Measurements from ENCODE around the gene ZSCAN21.

DNA sequence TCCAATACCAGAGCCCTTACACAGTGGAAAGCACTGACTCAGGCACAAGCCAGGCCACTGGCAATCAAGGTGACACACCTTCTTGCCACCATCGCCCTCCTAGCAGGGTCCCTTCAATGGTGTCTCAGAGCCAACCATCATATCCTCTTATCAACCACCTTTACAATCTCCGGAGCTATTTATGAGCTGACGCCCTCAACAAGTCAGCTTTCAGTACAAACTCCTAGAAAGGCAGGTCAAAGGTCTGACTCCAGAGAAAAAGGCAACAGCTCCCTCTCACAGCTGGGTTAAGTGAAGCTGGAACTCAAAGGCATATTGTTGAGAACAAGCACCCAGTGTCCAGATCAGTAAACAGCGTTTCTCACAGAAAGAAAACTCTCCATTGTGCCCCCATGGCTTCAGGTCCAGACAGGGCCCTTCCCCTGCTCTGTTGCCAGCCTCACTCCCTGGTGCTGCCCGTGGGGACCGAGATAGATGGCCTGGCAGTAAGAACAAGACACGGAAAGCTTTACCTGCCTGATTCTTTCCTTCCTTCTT is 29.5 kb downstream of the ZSCAN21 start:
- TF ChIP-seq, protein P1, sequence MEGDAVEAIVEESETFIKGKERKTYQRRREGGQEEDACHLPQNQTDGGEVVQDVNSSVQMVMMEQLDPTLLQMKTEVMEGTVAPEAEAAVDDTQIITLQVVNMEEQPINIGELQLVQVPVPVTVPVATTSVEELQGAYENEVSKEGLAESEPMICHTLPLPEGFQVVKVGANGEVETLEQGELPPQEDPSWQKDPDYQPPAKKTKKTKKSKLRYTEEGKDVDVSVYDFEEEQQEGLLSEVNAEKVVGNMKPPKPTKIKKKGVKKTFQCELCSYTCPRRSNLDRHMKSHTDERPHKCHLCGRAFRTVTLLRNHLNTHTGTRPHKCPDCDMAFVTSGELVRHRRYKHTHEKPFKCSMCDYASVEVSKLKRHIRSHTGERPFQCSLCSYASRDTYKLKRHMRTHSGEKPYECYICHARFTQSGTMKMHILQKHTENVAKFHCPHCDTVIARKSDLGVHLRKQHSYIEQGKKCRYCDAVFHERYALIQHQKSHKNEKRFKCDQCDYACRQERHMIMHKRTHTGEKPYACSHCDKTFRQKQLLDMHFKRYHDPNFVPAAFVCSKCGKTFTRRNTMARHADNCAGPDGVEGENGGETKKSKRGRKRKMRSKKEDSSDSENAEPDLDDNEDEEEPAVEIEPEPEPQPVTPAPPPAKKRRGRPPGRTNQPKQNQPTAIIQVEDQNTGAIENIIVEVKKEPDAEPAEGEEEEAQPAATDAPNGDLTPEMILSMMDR (conservative IDR thresholded peaks at IDR 0.05; ENCODE audit: low read depth, low read length): no peak
- no peak for TF ChIP-seq RCOR1 (IDR thresholded peaks at IDR 0.05; ENCODE audit: insufficient replicate concordance, low read length)
- no peak for TF ChIP-seq POLR2A (IDR thresholded peaks at IDR 0.05; ENCODE audit: low read depth, low read length)
- no peak for TF ChIP-seq FOS (IDR thresholded peaks at IDR 0.05; ENCODE audit: low read depth, low read length)
- no peak for TF ChIP-seq RAD21 (IDR thresholded peaks at IDR 0.05; ENCODE audit: low read length)
- no peak for TF ChIP-seq RFX5 (IDR thresholded peaks at IDR 0.05; ENCODE audit: low read depth, low read length)
- TF ChIP-seq CEBPB (IDR thresholded peaks at IDR 0.05; ENCODE audit: low read depth, low read length): no peak
- TF ChIP-seq, protein P2, sequence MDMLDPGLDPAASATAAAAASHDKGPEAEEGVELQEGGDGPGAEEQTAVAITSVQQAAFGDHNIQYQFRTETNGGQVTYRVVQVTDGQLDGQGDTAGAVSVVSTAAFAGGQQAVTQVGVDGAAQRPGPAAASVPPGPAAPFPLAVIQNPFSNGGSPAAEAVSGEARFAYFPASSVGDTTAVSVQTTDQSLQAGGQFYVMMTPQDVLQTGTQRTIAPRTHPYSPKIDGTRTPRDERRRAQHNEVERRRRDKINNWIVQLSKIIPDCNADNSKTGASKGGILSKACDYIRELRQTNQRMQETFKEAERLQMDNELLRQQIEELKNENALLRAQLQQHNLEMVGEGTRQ (IDR thresholded peaks at IDR 0.05; ENCODE audit: low read depth, low read length): no peak
- TF ChIP-seq MAFK (IDR thresholded peaks at IDR 0.05; ENCODE audit: low read depth, low read length): no peak
- TF ChIP-seq CHD1 (IDR thresholded peaks at IDR 0.05; ENCODE audit: low read depth, low read length): no peak

Measured in IMR-90 (cell line).